ENCODE data around the gene SYNPO2L. TPM values are rescaled to one million over a fixed set of nuclear protein-coding genes. Genes with fewer than 3 reads are reported as not detected.

SYNPO2L gene
- total RNA-seq, 1 donor from 2014 or later: not detected

GRCh38 chr10:73647211-73647874 lies 8.5 kb downstream of the SYNPO2L start:
- H3K27me3 ChIP-seq: no peaks in the 10 kb centered on the region
- H3K9me3 ChIP-seq: no peaks in the 10 kb centered on the region
- no peaks in the 10 kb centered on the region for H3K36me3 ChIP-seq
- TF ChIP-seq CTCF (IDR thresholded peaks at IDR 0.05): no peak
- DNase-seq (ENCODE audit: low spot score in 2 of 2): peak in 1 of 2 donors; percentile 78
- H3K4me1 ChIP-seq: peaks cover 7 to 13% of the 10 kb centered on the region in 2 donors
- peak overlapping the region; percentile 60 to 91 for H3K4me3 ChIP-seq
- intact Hi-C loops (cut with DNase I): loop anchor here (10.0 kb wide), 1 partner anchor 233 kb away; the partner anchor contains the start of gene ANXA7
- H3K27ac ChIP-seq: peak overlapping the region; percentile 4 to 57

DNA sequence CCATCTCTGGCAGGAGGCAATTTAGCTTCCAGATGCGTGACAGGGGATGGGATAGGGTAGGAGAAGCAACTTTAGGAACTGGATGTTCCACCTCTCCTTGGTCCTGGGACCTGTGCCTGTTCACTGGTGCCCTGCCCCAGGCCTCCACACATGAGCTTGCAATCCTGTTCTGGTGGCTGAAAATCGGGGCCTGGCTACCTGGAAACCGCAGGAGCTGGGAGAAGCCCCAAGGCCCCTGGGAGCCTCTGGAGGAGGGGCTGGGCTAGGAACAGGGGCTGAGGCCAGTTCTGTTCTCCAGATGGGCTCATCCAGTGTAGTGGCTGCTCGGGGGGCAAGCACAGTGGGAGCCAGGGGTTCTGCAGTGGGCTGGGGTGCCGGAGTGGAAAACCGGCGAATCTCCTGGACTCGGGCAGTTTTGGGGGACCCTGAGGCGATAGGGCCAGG lies 9.2 kb downstream of the SYNPO2L start:
- H3K4me3 ChIP-seq: peak overlapping the region in 1 of 2 donors; percentile 91
- intact Hi-C loops (cut with DNase I): loop anchor here (10.0 kb wide), 1 partner anchor 232 kb away; the partner anchor contains the start of gene ANXA7

GRCh38 chr10:73645251-73645650 lies 10.6 kb downstream of the SYNPO2L start:
- TF ChIP-seq CTCF (IDR thresholded peaks at IDR 0.05): no peak

More for the DNA sequence above, 9.2 kb downstream of the SYNPO2L start:
- Histone ChIP-seq H3K9me3 (no peaks in the 10 kb centered on the region), H3K4me1 (peaks cover 7 to 17% of the 10 kb centered on the region in 2 donors), H3K27ac (no peak overlapping the region), H3K27me3 (no peaks in the 10 kb centered on the region), H3K36me3 (no peaks in the 10 kb centered on the region)
- no peak for DNase-seq (ENCODE audit: low spot score in 2 of 2)
- TF ChIP-seq CTCF (IDR thresholded peaks at IDR 0.05): no peak

DNA sequence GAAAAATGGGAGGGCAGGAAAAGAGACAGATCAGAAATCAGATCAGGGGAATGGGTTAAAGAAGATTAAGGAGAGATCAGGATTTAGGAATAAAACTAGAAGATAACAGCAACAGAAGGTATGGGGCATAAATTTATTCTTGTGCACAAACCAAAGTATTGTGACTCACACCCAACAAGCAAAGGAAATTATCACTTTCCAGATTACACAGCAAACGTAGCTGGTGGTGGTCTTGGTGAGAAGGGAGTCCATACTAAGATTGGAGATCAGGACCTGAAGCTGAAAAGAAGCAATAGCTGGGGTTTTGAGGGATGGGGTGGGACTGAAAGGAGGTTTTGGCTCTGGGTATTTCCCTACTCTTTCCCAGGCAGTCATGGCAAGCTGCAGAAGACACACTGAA lies 11.1 kb downstream of the SYNPO2L start:
- no peak for TF ChIP-seq CTCF (IDR thresholded peaks at IDR 0.05)
- no peaks in the 10 kb centered on the region for H3K27me3 ChIP-seq
- intact Hi-C loops (cut with DNase I): loop anchor here (1.0 to 10.0 kb wide), 4 partner anchors 18 to 230 kb away; partner anchors contain the start of gene ANXA7
- H3K4me1 ChIP-seq: peaks cover 7 to 17% of the 10 kb centered on the region in 2 donors
- H3K4me3 ChIP-seq: no peak overlapping the region
- no peaks in the 10 kb centered on the region for H3K36me3 ChIP-seq
- no peak for DNase-seq (ENCODE audit: low spot score in 2 of 2)
- no peak overlapping the region for H3K27ac ChIP-seq
- H3K9me3 ChIP-seq: no peaks in the 10 kb centered on the region

More at GRCh38 chr10:73645251-73645650, 10.6 kb downstream of the SYNPO2L start:
- Histone ChIP-seq H3K36me3 (no peaks in the 10 kb centered on the region), H3K27me3 (no peaks in the 10 kb centered on the region), H3K4me3 (no peak overlapping the region), H3K9me3 (no peaks in the 10 kb centered on the region), H3K4me1 (peaks cover 7 to 17% of the 10 kb centered on the region in 2 donors), H3K27ac (no peak overlapping the region)
- DNase-seq (ENCODE audit: low spot score in 2 of 2): no peak
- intact Hi-C loops (cut with DNase I): loop anchor here (10.0 kb wide), 1 partner anchor 230 kb away; the partner anchor contains the start of gene ANXA7

GRCh38 chr10:73644015-73644743 lies 11.7 kb downstream of the SYNPO2L start:
- intact Hi-C loops (cut with DNase I): loop anchor here (1.0 to 10.0 kb wide), 4 partner anchors 18 to 229 kb away; partner anchors contain the start of gene ANXA7
- DNase-seq (ENCODE audit: low spot score in 2 of 2): peak in 1 of 2 donors; percentile 74
- no peaks in the 10 kb centered on the region for H3K27me3 ChIP-seq
- TF ChIP-seq CTCF (IDR thresholded peaks at IDR 0.05): peak; percentile 70 to 87 (median 85)
- no peaks in the 10 kb centered on the region for H3K9me3 ChIP-seq
- peaks cover 7 to 17% of the 10 kb centered on the region in 2 donors for H3K4me1 ChIP-seq
- peak overlapping the region in 1 of 2 donors; percentile 48 for H3K27ac ChIP-seq
- no peaks in the 10 kb centered on the region for H3K36me3 ChIP-seq
- H3K4me3 ChIP-seq: no peak overlapping the region
